ENCODE results near the gene ZBED3. TPM values are rescaled to one million over a fixed set of nuclear protein-coding genes. Genes with fewer than 3 reads are reported as not detected.

Gene ZBED3
- total RNA-seq, 1 donor from 2014 or later = 0.49 TPM

DNA sequence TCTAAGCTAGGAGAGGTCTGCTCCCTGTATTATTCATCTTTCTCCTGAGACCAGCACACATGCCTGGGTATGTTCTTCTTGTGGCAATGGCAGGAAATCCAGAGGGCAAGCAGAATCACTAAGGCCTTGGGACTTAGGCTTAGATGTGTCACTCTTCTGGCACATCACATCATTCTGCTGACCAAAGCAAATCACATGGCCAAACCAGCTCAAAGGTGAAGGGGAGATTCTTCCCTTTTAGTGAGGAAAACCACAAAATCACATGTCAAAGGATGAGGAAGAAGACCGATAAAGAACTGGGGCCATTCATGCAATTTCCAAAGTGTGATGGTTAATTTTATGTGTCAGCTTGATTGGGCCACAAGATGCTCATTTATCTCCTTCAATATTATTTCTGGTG, 62.6 kb downstream of the ZBED3 start:
- Mint-ChIP-seq H3K4me1 (ENCODE audit: low read depth) (peaks cover 6% of the 10 kb centered on the region), H3K9me3 (peaks cover 25% of the 10 kb centered on the region), H3K27ac (no peak overlapping the region), H3K4me3 (no peak overlapping the region), H3K36me3 (ENCODE audit: low read depth) (peaks cover 6% of the 10 kb centered on the region), H3K27me3 (ENCODE audit: insufficient read depth) (peaks cover 14% of the 10 kb centered on the region)
- intact Hi-C loops (cut with micrococcal nuclease) = no loop called here
- no peak for DNase-seq (ENCODE audit: low spot score)

DNA sequence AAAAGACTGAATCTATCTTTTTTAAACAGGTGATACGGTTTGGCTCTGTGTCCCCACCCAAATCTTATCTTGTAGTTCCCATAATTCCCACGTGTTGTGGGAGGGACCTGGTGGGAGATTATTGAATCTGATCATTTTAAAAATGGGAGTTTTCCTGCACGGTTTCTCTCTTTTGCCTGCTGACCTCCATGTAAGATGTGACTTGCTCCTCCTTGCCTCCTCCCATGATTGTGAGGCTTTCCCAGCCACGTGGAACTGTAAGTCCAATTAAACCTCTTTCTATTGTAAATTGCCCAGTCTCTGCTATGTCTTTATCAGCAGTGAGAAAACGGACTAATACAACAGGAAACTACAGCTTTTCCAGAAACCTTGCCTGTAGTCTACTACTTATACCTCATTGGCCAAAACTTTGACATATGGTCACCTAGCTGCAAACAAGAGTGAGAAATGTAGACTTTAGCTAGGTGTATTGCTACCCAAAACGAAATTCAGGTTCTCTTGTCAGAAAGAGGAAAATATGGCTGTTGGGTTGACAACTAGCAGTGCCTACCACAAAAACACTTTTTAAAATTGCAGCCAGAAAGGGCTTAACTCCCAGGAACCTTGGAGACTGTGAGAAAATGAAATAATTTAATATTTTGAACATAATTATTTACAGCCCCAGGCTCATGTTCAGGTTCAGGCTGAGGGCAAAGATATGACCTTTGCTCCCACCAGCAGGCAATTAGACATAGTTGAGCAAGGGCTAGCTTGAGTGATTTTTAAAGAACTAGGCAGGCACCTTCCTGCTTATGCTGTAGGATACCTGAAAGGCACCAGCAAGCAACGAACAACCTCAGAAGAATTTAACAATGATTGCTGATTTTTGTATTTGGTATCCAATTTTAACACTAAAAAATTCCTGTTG, 64.3 kb downstream of the ZBED3 start:
- H3K9me3 Mint-ChIP-seq = peaks cover 7% of the 10 kb centered on the region
- no peak for DNase-seq (ENCODE audit: low spot score)
- no peak overlapping the region for H3K4me3 Mint-ChIP-seq
- H3K4me1 Mint-ChIP-seq (ENCODE audit: low read depth) = peaks cover 6% of the 10 kb centered on the region
- no peaks in the 10 kb centered on the region for H3K36me3 Mint-ChIP-seq (ENCODE audit: low read depth)
- intact Hi-C loops (cut with micrococcal nuclease) = no loop called here
- H3K27ac Mint-ChIP-seq = no peak overlapping the region
- peaks cover 20% of the 10 kb centered on the region for H3K27me3 Mint-ChIP-seq (ENCODE audit: insufficient read depth)

Other genes starting within 250 kb of the ZBED3 start
- 0.67 and 1.5 TPM in 2 replicates for gene S100Z, start 237.3 kb downstream of the ZBED3 start, total RNA-seq
- not detected in 2 replicates for gene CRHBP, start 134.2 kb downstream of the ZBED3 start, total RNA-seq
- 26.2 and 30.4 TPM in 2 replicates for gene AGGF1, start 56.9 kb downstream of the ZBED3 start, total RNA-seq
- 0.07 and 0.16 TPM in 2 replicates for gene PDE8B, start 123.4 kb upstream of the ZBED3 start, total RNA-seq